ENCODE results near the gene IGSF22. TPM values are rescaled to one million over a fixed set of nuclear protein-coding genes. Genes with fewer than 3 reads are reported as not detected.
"Not testable (repeated sequence)": the region's sequence is repeated elsewhere in the genome, so short reads cannot be mapped to it uniquely, and the experiment has no call there.

The IGSF22 gene
- total RNA-seq, 4 donors from 2014 or later = 1.0 TPM; not detected in 3

DNA sequence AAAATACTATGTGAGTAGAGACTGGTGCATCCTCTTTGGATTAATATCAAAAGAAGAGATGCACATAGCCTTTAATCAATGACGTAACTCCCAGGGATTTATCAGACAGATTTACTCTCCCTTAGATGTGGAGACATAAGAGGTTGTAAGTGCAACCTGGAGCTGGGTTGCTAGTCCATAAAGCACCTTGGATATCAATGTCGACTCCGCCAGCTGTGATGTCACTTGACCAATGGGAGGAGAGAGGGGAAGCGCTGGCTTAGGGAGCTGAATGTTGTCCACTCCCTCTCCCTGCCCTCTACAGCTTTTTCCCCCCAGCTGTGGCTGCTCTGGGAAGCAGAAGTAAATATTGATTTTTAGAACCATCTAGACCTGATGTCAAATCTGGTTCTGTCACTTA is 56.3 kb downstream of the IGSF22 start:
- TF ChIP-seq POLR2A (IDR thresholded peaks at IDR 0.05) = no peak
- TF ChIP-seq, protein P1, sequence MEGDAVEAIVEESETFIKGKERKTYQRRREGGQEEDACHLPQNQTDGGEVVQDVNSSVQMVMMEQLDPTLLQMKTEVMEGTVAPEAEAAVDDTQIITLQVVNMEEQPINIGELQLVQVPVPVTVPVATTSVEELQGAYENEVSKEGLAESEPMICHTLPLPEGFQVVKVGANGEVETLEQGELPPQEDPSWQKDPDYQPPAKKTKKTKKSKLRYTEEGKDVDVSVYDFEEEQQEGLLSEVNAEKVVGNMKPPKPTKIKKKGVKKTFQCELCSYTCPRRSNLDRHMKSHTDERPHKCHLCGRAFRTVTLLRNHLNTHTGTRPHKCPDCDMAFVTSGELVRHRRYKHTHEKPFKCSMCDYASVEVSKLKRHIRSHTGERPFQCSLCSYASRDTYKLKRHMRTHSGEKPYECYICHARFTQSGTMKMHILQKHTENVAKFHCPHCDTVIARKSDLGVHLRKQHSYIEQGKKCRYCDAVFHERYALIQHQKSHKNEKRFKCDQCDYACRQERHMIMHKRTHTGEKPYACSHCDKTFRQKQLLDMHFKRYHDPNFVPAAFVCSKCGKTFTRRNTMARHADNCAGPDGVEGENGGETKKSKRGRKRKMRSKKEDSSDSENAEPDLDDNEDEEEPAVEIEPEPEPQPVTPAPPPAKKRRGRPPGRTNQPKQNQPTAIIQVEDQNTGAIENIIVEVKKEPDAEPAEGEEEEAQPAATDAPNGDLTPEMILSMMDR (IDR thresholded peaks at IDR 0.05) = no peak

DNA sequence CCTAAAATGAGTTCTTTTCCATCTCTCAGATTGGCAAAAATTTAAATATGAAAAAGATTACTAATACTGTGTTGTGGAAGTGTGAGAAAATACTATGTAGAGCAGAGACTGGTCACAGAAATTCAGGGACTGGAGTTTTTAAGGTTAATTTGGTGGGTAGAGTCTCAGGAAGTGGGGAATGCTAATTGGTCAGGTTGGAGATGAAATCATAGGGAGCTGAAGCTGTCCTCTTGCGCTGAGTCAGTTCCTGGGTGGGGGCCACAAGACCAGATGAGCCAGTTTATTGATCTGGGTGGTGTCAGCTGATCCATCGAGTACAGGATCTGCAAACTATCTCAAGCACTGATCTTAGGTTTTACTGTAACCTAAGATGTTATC is 56.8 kb downstream of the IGSF22 start:
- no peak for DNase-seq
- Histone ChIP-seq H3K4me1 (no peaks in the 10 kb centered on the region), H3K36me3 (no peaks in the 10 kb centered on the region), H3K4me3 (no peak overlapping the region), H3K9me3 (no peaks in the 10 kb centered on the region), H3K27me3 (no peaks in the 10 kb centered on the region), H3K27ac (no peak overlapping the region)
- intact Hi-C loops (cut with DNase I; ENCODE audit: low total_unique reads) = no loop called here
- no peak for TF ChIP-seq POLR2A (IDR thresholded peaks at IDR 0.05)
- TF ChIP-seq, protein P1 (IDR thresholded peaks at IDR 0.05) = no peak

More for the DNA sequence above, 56.3 kb downstream of the IGSF22 start:
- intact Hi-C loops (cut with DNase I; ENCODE audit: low total_unique reads) = no loop called here
- Histone ChIP-seq H3K27me3 (no peaks in the 10 kb centered on the region), H3K4me1 (no peaks in the 10 kb centered on the region), H3K27ac (no peak overlapping the region), H3K9me3 (no peaks in the 10 kb centered on the region), H3K36me3 (no peaks in the 10 kb centered on the region), H3K4me3 (no peak overlapping the region)
- no peak for DNase-seq

- no peak for TF ChIP-seq POLR2A (IDR thresholded peaks at IDR 0.05)
- TF ChIP-seq, protein P1 (IDR thresholded peaks at IDR 0.05) = no peak
- H3K9me3 ChIP-seq = no peaks in the 10 kb centered on the region
- intact Hi-C loops (cut with DNase I; ENCODE audit: low total_unique reads) = no loop called here
- no peaks in the 10 kb centered on the region for H3K36me3 ChIP-seq
- no peak overlapping the region for H3K4me3 ChIP-seq
- H3K27ac ChIP-seq = no peak overlapping the region
- no peaks in the 10 kb centered on the region for H3K27me3 ChIP-seq
- no peak for DNase-seq
- H3K4me1 ChIP-seq = no peaks in the 10 kb centered on the region
Observed at GRCh38 chr11:18668131-18668530, 57.9 kb downstream of the IGSF22 start.

GRCh38 chr11:18665353-18665872 is 60.6 kb downstream of the IGSF22 start:
- H3K27me3 ChIP-seq; H3K4me1 ChIP-seq; H3K4me3 ChIP-seq; intact Hi-C loops (cut with DNase I; ENCODE audit: low total_unique reads); H3K27ac ChIP-seq; H3K36me3 ChIP-seq; H3K9me3 ChIP-seq; DNase-seq: not testable (repeated sequence)

DNA sequence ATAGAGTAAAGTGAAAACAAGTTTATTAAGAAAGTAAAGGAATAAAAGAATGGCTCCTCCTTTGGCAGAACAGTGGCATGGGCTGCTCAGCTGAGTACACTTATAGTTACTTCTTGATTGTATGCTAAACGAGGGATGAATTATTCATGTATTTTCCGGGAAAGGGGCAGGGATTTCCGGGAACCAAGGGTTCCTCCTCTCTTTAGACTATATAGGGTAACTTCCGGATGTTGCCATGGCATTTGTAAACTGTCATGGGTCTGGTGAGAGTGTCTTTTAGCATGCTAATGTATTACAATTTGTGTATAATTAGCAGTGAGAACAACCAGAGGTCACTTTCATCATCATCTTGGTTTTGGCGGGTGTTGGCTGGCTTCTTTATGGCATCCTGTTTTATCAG is 68.3 kb downstream of the IGSF22 start:
- Histone ChIP-seq H3K27ac (no peak overlapping the region), H3K4me3 (no peak overlapping the region), H3K36me3 (no peaks in the 10 kb centered on the region), H3K9me3 (no peaks in the 10 kb centered on the region), H3K27me3 (no peaks in the 10 kb centered on the region), H3K4me1 (no peaks in the 10 kb centered on the region)
- intact Hi-C loops (cut with DNase I; ENCODE audit: low total_unique reads) = no loop called here
- TF ChIP-seq, protein P1 (IDR thresholded peaks at IDR 0.05) = no peak
- no peak for TF ChIP-seq POLR2A (IDR thresholded peaks at IDR 0.05)
- DNase-seq = no peak

Other genes with a start within 250 kb of the IGSF22 start
- gene TSG101, start 199.2 kb downstream of the IGSF22 start, total RNA-seq = 10 to 100 TPM; 37.2 to 97.7 (median 82.0) TPM
- gene UEVLD, start 137.5 kb downstream of the IGSF22 start, total RNA-seq = 10 to 100 TPM; 11.8 to 37.3 (median 28.0) TPM
- gene MISFA, start 126.4 kb downstream of the IGSF22 start, total RNA-seq = 1 to 10 TPM in 1 of 4 donors, not detected in 3; 5.6 TPM
- gene SPTY2D1, start 91.8 kb downstream of the IGSF22 start, total RNA-seq = 10 to 100 TPM; 12.6 to 32.8 (median 23.2) TPM
- gene TMEM86A, start 27.4 kb downstream of the IGSF22 start, total RNA-seq = 1 to 10 TPM; 1.3 to 3.9 (median 3.3) TPM
- 1 to 10 TPM in 2 of 4 donors, under 1 TPM in 2; under 0.01 to 3.2 (median 0.79) TPM for gene PTPN5, start 65.6 kb upstream of the IGSF22 start, total RNA-seq
- not detected for gene MRGPRX1, start 213.2 kb upstream of the IGSF22 start, total RNA-seq